T-helper 2 cell treated with Interferon-gamma antibody and Interleukin-4, amounts not matched to agents 5 μg/mL and 100 μg/mL, for 36 hours (primary cell): ENCODE results near the gene KLK8.

ENCODE experiments used
- DNase-seq: peaks from one replicate; pipeline ENCODE4 v3.0.0; 2021; ENCODE audit warnings: low spot score
- H3K27ac Mint-ChIP-seq: one replicate; pipeline ENCODE4 v1.8.0; 2021; ENCODE audit warnings: mild to moderate bottlenecking, mixed read lengths
- H3K27me3 Mint-ChIP-seq: one replicate; pipeline ENCODE4 v1.8.0; 2021; ENCODE audit warnings: low read depth, mixed read lengths
- H3K36me3 Mint-ChIP-seq: one replicate; pipeline ENCODE4 v1.8.0; 2021; ENCODE audit warnings: low read depth, mixed read lengths
- H3K4me1 Mint-ChIP-seq: one replicate; pipeline ENCODE4 v1.8.0; 2021; ENCODE audit warnings: low read depth, mixed read lengths
- H3K4me3 Mint-ChIP-seq: one replicate; pipeline ENCODE4 v1.8.0; 2022; ENCODE audit warnings: mild to moderate bottlenecking, moderate library complexity, mixed read lengths
- H3K9me3 Mint-ChIP-seq: one replicate; pipeline ENCODE4 v1.8.0; 2021; ENCODE audit warnings: mixed read lengths

Gene KLK8

DNA sequence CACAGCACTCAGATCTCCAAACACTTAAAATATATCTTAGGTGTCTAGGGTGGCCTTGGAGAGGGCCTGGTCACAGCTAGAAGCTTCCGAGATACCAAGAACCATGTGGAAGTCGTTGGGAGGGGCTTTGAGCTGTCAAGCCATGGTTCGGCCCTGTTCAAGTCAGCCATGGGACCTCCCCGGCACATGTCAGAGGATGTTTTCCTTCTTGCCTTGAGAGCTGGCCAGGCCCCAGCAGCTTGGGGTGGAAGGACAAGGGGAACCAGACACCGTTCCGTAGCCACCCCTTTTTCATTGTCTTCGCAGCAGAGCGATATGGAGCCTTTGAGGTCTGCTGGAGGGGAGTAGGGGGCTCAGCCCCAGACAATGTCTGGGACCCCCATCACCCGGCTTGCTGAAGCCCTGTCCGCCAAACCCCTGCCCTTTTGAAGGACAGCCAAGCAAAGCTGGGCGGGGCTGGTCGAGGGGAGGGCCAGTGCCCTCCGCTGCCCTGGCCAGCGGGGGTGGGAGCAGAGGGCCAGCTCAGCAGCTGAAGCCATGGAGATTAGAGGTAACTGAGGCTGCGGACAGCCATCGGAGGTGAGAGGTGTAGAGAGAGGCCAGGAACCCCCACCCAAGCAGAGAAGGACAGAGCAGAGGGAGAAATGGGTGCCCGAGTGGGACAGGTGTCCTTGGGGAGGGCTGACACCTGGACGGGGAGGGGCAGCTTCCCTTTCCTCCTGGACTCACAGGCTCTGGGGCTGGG lies 24.6 kb upstream of the KLK8 start:
- peaks cover 9% of the 10 kb centered on the region for H3K27me3 Mint-ChIP-seq
- DNase-seq: no peak
- no peak overlapping the region for H3K4me3 Mint-ChIP-seq
- H3K27ac Mint-ChIP-seq: no peak overlapping the region
- H3K4me1 Mint-ChIP-seq: no peaks in the 10 kb centered on the region
- H3K9me3 Mint-ChIP-seq: no peaks in the 10 kb centered on the region
- H3K36me3 Mint-ChIP-seq: no peaks in the 10 kb centered on the region

- no peak for DNase-seq
- Mint-ChIP-seq H3K9me3 (no peaks in the 10 kb centered on the region), H3K27me3 (peaks cover 12% of the 10 kb centered on the region), H3K4me3 (no peak overlapping the region), H3K27ac (no peak overlapping the region), H3K4me1 (no peaks in the 10 kb centered on the region), H3K36me3 (no peaks in the 10 kb centered on the region)
Observed at GRCh38 chr19:51025401-51025800, 24.0 kb upstream of the KLK8 start.

DNA sequence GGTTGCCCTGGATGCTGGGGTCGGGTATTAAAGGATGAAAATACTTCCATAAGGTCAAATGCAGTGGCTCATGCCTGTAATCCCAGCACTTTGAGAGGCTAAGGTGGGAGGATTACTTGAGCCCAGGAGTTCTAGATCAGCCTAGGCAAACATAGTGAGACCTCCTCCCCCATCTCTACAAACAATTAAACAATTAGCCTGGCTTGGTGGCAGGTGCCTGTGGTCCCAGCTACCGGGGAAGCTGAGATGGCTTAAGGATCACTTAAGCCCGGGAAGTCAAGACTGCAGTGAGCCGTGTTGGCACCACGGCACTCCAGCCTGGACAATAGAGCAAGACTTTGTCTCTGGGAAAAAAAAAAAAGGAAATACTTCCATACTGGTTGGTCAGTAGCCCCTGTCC lies 23.5 kb upstream of the KLK8 start:
- Mint-ChIP-seq H3K27ac (no peak overlapping the region), H3K9me3 (no peaks in the 10 kb centered on the region), H3K27me3 (peaks cover 17% of the 10 kb centered on the region), H3K4me3 (no peak overlapping the region), H3K36me3 (no peaks in the 10 kb centered on the region), H3K4me1 (peaks cover 1% of the 10 kb centered on the region)
- DNase-seq: no peak

DNA sequence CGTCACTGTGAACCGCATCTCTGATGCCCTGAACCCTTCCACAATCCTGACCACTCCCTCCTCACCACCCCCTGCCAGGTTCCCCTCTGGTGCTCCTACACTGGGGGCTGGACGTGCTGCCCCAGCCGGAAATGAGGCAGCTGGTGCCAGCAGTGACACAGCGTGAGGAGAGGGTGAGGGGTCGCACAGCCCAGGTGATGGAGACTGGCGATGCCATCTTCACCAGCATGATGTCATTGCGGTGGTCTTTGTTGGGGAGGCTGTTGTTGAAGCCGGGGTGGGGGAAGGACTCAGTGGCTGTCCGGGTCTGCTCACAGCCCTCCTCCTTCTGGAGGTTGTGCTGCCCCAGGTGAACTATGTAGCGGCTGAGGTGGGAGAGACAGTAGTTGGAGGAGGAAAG lies 22.5 kb upstream of the KLK8 start:
- peaks cover 20% of the 10 kb centered on the region for H3K27me3 Mint-ChIP-seq

DNA sequence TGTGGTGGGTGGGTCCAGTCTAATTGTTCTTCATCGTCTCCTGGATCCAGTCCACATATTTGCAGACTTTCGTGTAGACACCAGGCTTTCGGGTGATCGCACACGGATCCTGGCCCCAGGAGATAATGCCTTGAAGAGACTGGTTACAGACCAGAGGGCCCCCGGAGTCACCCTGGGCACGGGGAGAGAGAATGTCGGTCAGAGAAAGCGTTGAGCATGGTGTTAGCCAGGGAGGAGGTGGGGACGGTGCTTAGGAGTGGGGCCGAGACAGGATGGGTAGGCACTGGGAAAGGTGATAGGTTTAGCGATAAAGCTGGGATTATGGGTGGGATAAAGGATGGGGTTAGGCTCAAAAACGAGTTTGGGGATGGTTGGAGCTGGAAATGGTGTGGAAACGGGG lies 21.1 kb upstream of the KLK8 start:
- Mint-ChIP-seq H3K4me1 (peaks cover 2% of the 10 kb centered on the region), H3K4me3 (no peak overlapping the region)

More for the DNA sequence above, 22.5 kb upstream of the KLK8 start:
- no peak overlapping the region for H3K4me3 Mint-ChIP-seq
- no peaks in the 10 kb centered on the region for H3K36me3 Mint-ChIP-seq
- peaks cover 2% of the 10 kb centered on the region for H3K4me1 Mint-ChIP-seq
- no peaks in the 10 kb centered on the region for H3K9me3 Mint-ChIP-seq
- DNase-seq: no peak
- no peak overlapping the region for H3K27ac Mint-ChIP-seq

DNA sequence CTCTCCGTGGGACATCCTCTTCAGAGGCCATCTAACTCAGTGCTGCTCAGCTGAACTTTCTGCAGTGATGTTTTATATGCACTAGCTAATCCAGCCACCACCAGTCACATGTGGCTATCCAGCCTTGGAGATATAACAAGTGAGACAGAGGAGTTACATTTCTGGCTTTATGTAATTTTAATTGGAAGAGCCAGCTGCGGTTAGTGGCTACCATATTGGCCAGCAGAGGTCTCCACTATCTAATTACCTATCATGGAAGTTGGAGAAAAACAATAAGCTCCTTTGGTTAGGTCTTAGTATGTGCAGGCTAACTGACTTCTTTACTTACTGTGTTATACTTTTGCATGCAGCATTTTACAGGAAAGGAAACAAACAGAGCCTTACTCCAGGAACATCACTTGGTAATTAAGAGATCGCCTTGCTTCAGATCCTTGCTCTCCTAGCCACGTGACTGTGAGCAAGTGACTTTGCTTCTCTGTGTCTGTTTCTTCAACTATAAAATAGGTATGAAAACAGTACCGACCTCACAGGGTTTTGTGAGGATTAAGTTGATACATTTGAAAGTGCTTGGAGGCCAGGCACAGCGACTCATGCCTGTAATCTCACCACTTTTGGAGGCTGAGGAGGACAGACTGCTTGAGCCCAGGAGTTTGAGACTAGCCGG lies 19.7 kb upstream of the KLK8 start:
- Mint-ChIP-seq H3K27me3 (peaks cover 40% of the 10 kb centered on the region), H3K4me1 (peaks cover 2% of the 10 kb centered on the region), H3K9me3 (no peaks in the 10 kb centered on the region), H3K27ac (no peak overlapping the region), H3K36me3 (peaks cover 2% of the 10 kb centered on the region), H3K4me3 (no peak overlapping the region)
- DNase-seq: no peak

More for the DNA sequence above, 21.1 kb upstream of the KLK8 start:
- Mint-ChIP-seq H3K36me3 (peaks cover 2% of the 10 kb centered on the region), H3K27ac (no peak overlapping the region), H3K9me3 (no peaks in the 10 kb centered on the region), H3K27me3 (peaks cover 31% of the 10 kb centered on the region)
- DNase-seq: no peak

DNA sequence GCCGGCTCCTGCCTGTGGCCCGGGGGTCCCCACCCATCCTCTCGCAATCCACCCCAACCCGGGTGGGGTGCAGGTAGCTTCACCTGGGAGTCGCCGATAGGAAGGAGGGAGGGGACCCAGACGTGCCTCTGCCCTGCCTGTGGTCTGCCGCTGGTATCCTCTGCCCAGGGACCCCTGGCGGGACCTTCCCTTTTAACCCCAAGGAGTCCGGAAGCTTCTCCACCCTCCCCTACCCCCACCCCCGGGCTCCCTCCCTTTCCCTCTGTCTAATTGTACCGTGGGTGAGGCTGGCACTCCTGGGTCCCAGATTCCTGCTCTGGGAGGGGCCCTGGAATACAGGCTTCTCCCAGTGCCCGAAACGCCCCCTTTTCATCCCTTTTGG lies 18.1 kb upstream of the KLK8 start, which contains the start of gene KLK10:
KLK10 (minus strand) TSS at position 166 of the 382 bp plus-strand sequence. CDS start 579 bp downstream, outside the sequence.
- Mint-ChIP-seq H3K27me3 (peaks cover 50% of the 10 kb centered on the region), H3K4me1 (peaks cover 3% of the 10 kb centered on the region), H3K27ac (no peak within 1 kb of the TSS), H3K36me3 (peaks cover 2% of the 10 kb centered on the region), H3K4me3 (peak within 1 kb of the TSS; percentile 14), H3K9me3 (no peaks in the 10 kb centered on the region)
- DNase-seq: no peak

DNA sequence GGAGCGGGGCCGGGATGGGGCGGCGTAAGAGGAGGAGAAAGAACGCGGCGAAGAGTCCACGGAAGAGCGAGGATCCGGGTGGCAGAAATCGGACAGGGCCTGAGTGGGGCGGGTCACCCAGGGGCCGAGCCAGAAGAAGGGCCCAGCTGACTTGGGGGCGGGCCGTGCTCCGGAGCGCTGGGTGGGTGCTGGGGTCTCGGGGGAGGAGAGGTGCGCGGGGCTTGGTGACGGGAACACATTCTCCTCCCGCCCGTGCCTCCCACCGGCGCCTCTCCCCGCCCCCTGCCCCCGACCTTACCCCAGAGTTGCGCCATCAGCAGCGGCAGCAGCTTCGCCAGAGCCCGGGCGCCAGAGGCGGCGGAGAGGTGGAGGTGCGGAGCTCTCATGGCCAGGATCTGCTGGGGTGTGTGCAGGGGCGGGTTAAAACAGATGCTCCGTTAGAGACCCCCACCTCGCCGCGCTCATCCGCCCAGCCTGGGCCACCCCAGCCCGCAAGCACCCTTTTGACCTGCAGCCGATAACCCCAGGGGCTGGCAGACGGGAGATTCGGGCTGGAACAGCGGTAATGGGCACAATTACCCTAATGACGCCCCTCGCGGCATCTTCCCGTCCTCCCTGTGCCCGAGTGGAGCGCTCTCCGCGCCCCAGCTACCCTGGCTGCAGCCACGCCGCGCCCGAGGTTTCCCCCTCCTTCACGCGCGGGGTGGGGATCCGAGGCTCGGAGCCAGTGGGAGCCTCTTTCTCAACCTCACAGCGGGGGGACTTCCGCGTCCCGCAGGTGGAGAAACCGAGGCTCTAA lies 17.5 kb upstream of the KLK8 start:
- H3K36me3 Mint-ChIP-seq: peaks cover 2% of the 10 kb centered on the region
- no peaks in the 10 kb centered on the region for H3K9me3 Mint-ChIP-seq
- H3K27ac Mint-ChIP-seq: no peak overlapping the region
- peak overlapping the region; percentile 14 for H3K4me3 Mint-ChIP-seq
- no peak for DNase-seq
- peaks cover 54% of the 10 kb centered on the region for H3K27me3 Mint-ChIP-seq
- peaks cover 9% of the 10 kb centered on the region for H3K4me1 Mint-ChIP-seq

GRCh38 chr19:51016798-51017683 lies 15.6 kb upstream of the KLK8 start:
- Mint-ChIP-seq H3K4me1 (peaks cover 11% of the 10 kb centered on the region), H3K36me3 (peaks cover 2% of the 10 kb centered on the region), H3K9me3 (no peaks in the 10 kb centered on the region), H3K4me3 (no peak overlapping the region), H3K27ac (no peak overlapping the region), H3K27me3 (peaks cover 53% of the 10 kb centered on the region)
- no peak for DNase-seq

- H3K4me3 Mint-ChIP-seq: no peak overlapping the region
- H3K27ac Mint-ChIP-seq: no peak overlapping the region
- H3K4me1 Mint-ChIP-seq: peaks cover 11% of the 10 kb centered on the region
- no peaks in the 10 kb centered on the region for H3K9me3 Mint-ChIP-seq
- peaks cover 50% of the 10 kb centered on the region for H3K27me3 Mint-ChIP-seq
- H3K36me3 Mint-ChIP-seq: peaks cover 2% of the 10 kb centered on the region
- DNase-seq: no peak
Observed at GRCh38 chr19:51015691-51016267, 14.4 kb upstream of the KLK8 start.

GRCh38 chr19:51014242-51014641 lies 12.8 kb upstream of the KLK8 start:
- Mint-ChIP-seq H3K27me3 (peaks cover 41% of the 10 kb centered on the region), H3K4me1 (peaks cover 9% of the 10 kb centered on the region), H3K36me3 (peaks cover 2% of the 10 kb centered on the region)

GRCh38 chr19:51012661-51013190 lies 11.3 kb upstream of the KLK8 start:
- H3K4me3 Mint-ChIP-seq: no peak overlapping the region
- H3K36me3 Mint-ChIP-seq: no peaks in the 10 kb centered on the region
- no peak for DNase-seq
- peaks cover 9% of the 10 kb centered on the region for H3K4me1 Mint-ChIP-seq
- H3K9me3 Mint-ChIP-seq: no peaks in the 10 kb centered on the region
- no peak overlapping the region for H3K27ac Mint-ChIP-seq
- H3K27me3 Mint-ChIP-seq: peaks cover 32% of the 10 kb centered on the region

More at GRCh38 chr19:51014242-51014641, 12.8 kb upstream of the KLK8 start:
- no peak overlapping the region for H3K27ac Mint-ChIP-seq
- no peak for DNase-seq
- no peaks in the 10 kb centered on the region for H3K9me3 Mint-ChIP-seq
- no peak overlapping the region for H3K4me3 Mint-ChIP-seq
